Right hindlimb (tissue), 1 donor: Measurements from ENCODE around the gene FOXQ1.
"Not testable (repeated sequence)": the region's sequence is repeated elsewhere in the genome, so short reads cannot be mapped to it uniquely, and the experiment has no call there.

Experiments used
- DNase-seq: peaks from one replicate; pipeline ENCODE4 v3.0.0-alpha.2; 2018

The FOXQ1 gene

GRCh38 chr6:1322696-1323219 is 10.9 kb downstream of the FOXQ1 start:
- no peak for DNase-seq

- no peak for DNase-seq
Measured at GRCh38 chr6:1324936-1325335, 13.0 kb downstream of the FOXQ1 start.

- no peak for DNase-seq
Measured at GRCh38 chr6:1325461-1326309, 13.8 kb downstream of the FOXQ1 start.

GRCh38 chr6:1326535-1327121 is 14.7 kb downstream of the FOXQ1 start:
- no peak for DNase-seq

- DNase-seq = no peak
Measured at GRCh38 chr6:1327630-1328029, 15.7 kb downstream of the FOXQ1 start.

GRCh38 chr6:1328129-1328800 is 16.4 kb downstream of the FOXQ1 start:
- no peak for DNase-seq

GRCh38 chr6:1329708-1330107 is 17.8 kb downstream of the FOXQ1 start:
- DNase-seq = no peak

- no peak for DNase-seq
Measured at GRCh38 chr6:1334684-1335083, 22.8 kb downstream of the FOXQ1 start.

GRCh38 chr6:1335367-1336037 is 23.6 kb downstream of the FOXQ1 start:
- DNase-seq = no peak

- no peak for DNase-seq
Measured at GRCh38 chr6:1336246-1336843, 24.4 kb downstream of the FOXQ1 start.

GRCh38 chr6:1337791-1338190 is 25.9 kb downstream of the FOXQ1 start:
- DNase-seq = no peak

GRCh38 chr6:1346101-1346500 is 34.2 kb downstream of the FOXQ1 start:
- no peak for DNase-seq

- DNase-seq = no peak
Measured at GRCh38 chr6:1346558-1347091, 34.7 kb downstream of the FOXQ1 start.

- no peak for DNase-seq
Measured at GRCh38 chr6:1347161-1347560, 35.3 kb downstream of the FOXQ1 start.

GRCh38 chr6:1348675-1349074 is 36.8 kb downstream of the FOXQ1 start:
- peak; percentile 84 for DNase-seq

GRCh38 chr6:1349655-1350054 is 37.8 kb downstream of the FOXQ1 start:
- no peak for DNase-seq

GRCh38 chr6:1351381-1352008 is 39.6 kb downstream of the FOXQ1 start:
- no peak for DNase-seq

- not testable (repeated sequence) for DNase-seq
Measured at GRCh38 chr6:1355068-1355467, 43.2 kb downstream of the FOXQ1 start.

- not testable (repeated sequence) for DNase-seq
Measured at GRCh38 chr6:1361717-1362116, 49.8 kb downstream of the FOXQ1 start.

- no peak for DNase-seq
Measured at GRCh38 chr6:1362643-1363042, 50.7 kb downstream of the FOXQ1 start.

- DNase-seq = no peak
Measured at GRCh38 chr6:1363298-1363697, 51.4 kb downstream of the FOXQ1 start.
